Uterus (tissue), 4 donors: ENCODE measurements around the gene TRIM43B. TPM values are rescaled to one million over a fixed set of nuclear protein-coding genes. Genes with fewer than 3 reads are reported as not detected.
"Not testable (repeated sequence)": the region's sequence is repeated elsewhere in the genome, so short reads cannot be mapped to it uniquely, and the experiment has no call there.

Experiments used
- DNase-seq, 2 donors: peaks; one replicate each; pipeline ENCODE4 v3.0.0-alpha.2; 2019 to 2020
- H3K27ac ChIP-seq, 2 donors: fragments of 200-600 bp; sonication (generic); 1 replicate in 1 of 2; 2 replicates in 1 of 2; pipeline ENCODE4 v1.5.1; 2016 to 2018
- H3K27me3 ChIP-seq, 2 donors: fragments of 200-600 bp; sonication (generic); one replicate each; pipeline ENCODE4 v1.5.1; 2018 to 2019; ENCODE audit warnings: control low read depth in 1 of 2
- H3K36me3 ChIP-seq, 2 donors: fragments of 200-600 bp; sonication (generic); one replicate each; pipeline ENCODE4 v1.5.1; 2019; ENCODE audit warnings: control low read depth in 1 of 2
- H3K4me1 ChIP-seq, 2 donors: fragments of 200-600 bp; sonication (generic); one replicate each; pipeline ENCODE4 v1.5.1; 2018 to 2019; ENCODE audit warnings: control low read depth in 1 of 2
- H3K4me3 ChIP-seq, 2 donors: fragments of 200-600 bp; sonication (generic); 1 replicate in 1 of 2; 2 replicates in 1 of 2; pipeline ENCODE4 v1.5.1; 2018 to 2019; ENCODE audit warnings: mild to moderate bottlenecking in 1 of 2
- H3K9me3 ChIP-seq, 2 donors: fragments of 200-600 bp; sonication (generic); one replicate each; pipeline ENCODE4 v1.5.1; 2019; ENCODE audit warnings: control low read depth in 1 of 2
- CTCF ChIP-seq, 4 experiments: fragments of 200-600 bp in 2 of 4; fragments of 450-650 bp in 2 of 4; sonication (generic) in 2 of 4; IDR thresholded peaks; one replicate each; pipeline ENCODE4 v1.5.1; 2016 to 2019; ENCODE audit warnings: antibody characterized with exemption in 4 of 4, mild to moderate bottlenecking in 2 of 4, moderate library complexity in 1 of 4
- POLR2A ChIP-seq, 2 donors: fragments of 450-650 bp; IDR thresholded peaks; one replicate each; pipeline ENCODE4 v1.6.1; 2016; ENCODE audit warnings: antibody characterized with exemption in 2 of 2, mild to moderate bottlenecking in 1 of 2, moderate library complexity in 1 of 2
- intact Hi-C: fragments of 100-400 bp; cut with DNase I; formaldehyde crosslinking; loops from one replicate; pipeline ENCODE4 v1.15.1; 2023; ENCODE audit warnings: low total_unique reads
- total RNA-seq, 4 donors: library from RNA; depleted of rRNA in 3 of 4; stranded (reverse); fragments of >200 nt in 3 of 4; gene quantifications; one replicate each; pipeline versions ENCODE4 v1.1.0 to v1.2.4, GENCODE V29; 2014 to 2023
- donor health status: DM: yes; HTN: yes; CAD: no.

TRIM43B gene
- total RNA-seq = not detected

- H3K4me1 ChIP-seq, H3K27me3 ChIP-seq, H3K27ac ChIP-seq, H3K9me3 ChIP-seq, DNase-seq, intact Hi-C loops, H3K36me3 ChIP-seq, H3K4me3 ChIP-seq: not testable (repeated sequence)
Observed at GRCh38 chr2:95484654-95485053, at the start of gene TRIM43B. TSS of gene TRIM43B (minus strand) at chr2:95484754. CDS start at chr2:95482714, 2,040 bp downstream.

GRCh38 chr2:95531254-95531771 is 46.8 kb upstream of the TRIM43B start:
- intact Hi-C loops = no loop called here
- no peaks in the 10 kb centered on the region for H3K36me3 ChIP-seq

GRCh38 chr2:95530734-95531133 is 46.2 kb upstream of the TRIM43B start:
- Histone ChIP-seq H3K27me3 (no peaks in the 10 kb centered on the region), H3K4me3 (no peak overlapping the region), H3K27ac (no peak overlapping the region), H3K9me3 (no peaks in the 10 kb centered on the region), H3K4me1 (no peaks in the 10 kb centered on the region), H3K36me3 (no peaks in the 10 kb centered on the region)
- intact Hi-C loops = no loop called here
- TF ChIP-seq CTCF (IDR thresholded peaks at IDR 0.05) (no peak), POLR2A (IDR thresholded peaks at IDR 0.05) (no peak)
- no peak for DNase-seq

More at GRCh38 chr2:95531254-95531771, 46.8 kb upstream of the TRIM43B start:
- Histone ChIP-seq H3K4me3 (no peak overlapping the region), H3K27me3 (no peaks in the 10 kb centered on the region), H3K27ac (no peak overlapping the region), H3K9me3 (no peaks in the 10 kb centered on the region), H3K4me1 (no peaks in the 10 kb centered on the region)
- no peak for DNase-seq
- no peak for TF ChIP-seq POLR2A (IDR thresholded peaks at IDR 0.05)

- peak; percentile 35 to 54 for DNase-seq
- H3K9me3 ChIP-seq = no peaks in the 10 kb centered on the region
- H3K27ac ChIP-seq = peak overlapping the region; percentile 58 to 65
- TF ChIP-seq POLR2A (IDR thresholded peaks at IDR 0.05) (peak in 1 of 2 donors; percentile 25), CTCF (IDR thresholded peaks at IDR 0.05) (peak in 1 of 4 experiments; percentile 27)
- H3K4me1 ChIP-seq = no peaks in the 10 kb centered on the region
- no peaks in the 10 kb centered on the region for H3K36me3 ChIP-seq
- intact Hi-C loops = no loop called here
- H3K4me3 ChIP-seq = peak overlapping the region; percentile 37 to 55
- H3K27me3 ChIP-seq = no peaks in the 10 kb centered on the region
Observed at GRCh38 chr2:95526360-95527341, 42.1 kb upstream of the TRIM43B start.

GRCh38 chr2:95525294-95526035 is 40.9 kb upstream of the TRIM43B start:
- intact Hi-C loops = no loop called here
- DNase-seq = no peak
- TF ChIP-seq CTCF (IDR thresholded peaks at IDR 0.05) (no peak), POLR2A (IDR thresholded peaks at IDR 0.05) (no peak)
- H3K4me3 ChIP-seq = peak overlapping the region in 1 of 2 donors; percentile 55
- no peak overlapping the region for H3K27ac ChIP-seq
- H3K36me3 ChIP-seq = no peaks in the 10 kb centered on the region
- H3K9me3 ChIP-seq = no peaks in the 10 kb centered on the region
- H3K4me1 ChIP-seq = no peaks in the 10 kb centered on the region
- H3K27me3 ChIP-seq = no peaks in the 10 kb centered on the region
